ENCODE measurements around the gene COQ7.

The COQ7 gene

GRCh38 chr16:19085679-19086200 lies 18.3 kb downstream of the COQ7 start:
- no peak for DNase-seq (ENCODE audit: low read depth in 3 of 3, low spot score in 1 of 3)

GRCh38 chr16:19086322-19087199 lies 19.1 kb downstream of the COQ7 start:
- peak; percentile 29 to 71 (median 49) for DNase-seq (ENCODE audit: low read depth in 3 of 3, low spot score in 1 of 3)

- DNase-seq (ENCODE audit: low read depth in 3 of 3, low spot score in 1 of 3), result no peak
Observed at GRCh38 chr16:19088341-19088916, 21.0 kb downstream of the COQ7 start.

GRCh38 chr16:19089410-19089955 lies 22.1 kb downstream of the COQ7 start:
- no peak for DNase-seq (ENCODE audit: low read depth in 3 of 3, low spot score in 1 of 3)

GRCh38 chr16:19090916-19091315 lies 23.5 kb downstream of the COQ7 start:
- no peak for DNase-seq (ENCODE audit: low read depth in 3 of 3, low spot score in 1 of 3)

- DNase-seq (ENCODE audit: low read depth in 3 of 3, low spot score in 1 of 3), result no peak
Observed at GRCh38 chr16:19092653-19093410, 25.4 kb downstream of the COQ7 start.

GRCh38 chr16:19093631-19094541 lies 26.5 kb downstream of the COQ7 start:
- DNase-seq (ENCODE audit: low read depth in 3 of 3, low spot score in 1 of 3), result no peak

- DNase-seq (ENCODE audit: low read depth in 3 of 3, low spot score in 1 of 3), result no peak
Observed at GRCh38 chr16:19094542-19095365, 27.3 kb downstream of the COQ7 start.

- DNase-seq (ENCODE audit: low read depth in 3 of 3, low spot score in 1 of 3), result no peak
Observed at GRCh38 chr16:19095654-19096053, 28.2 kb downstream of the COQ7 start.

GRCh38 chr16:19098173-19098572 lies 30.8 kb downstream of the COQ7 start:
- DNase-seq (ENCODE audit: low read depth in 3 of 3, low spot score in 1 of 3), result no peak

GRCh38 chr16:19102187-19102872 lies 34.9 kb downstream of the COQ7 start:
- no peak for DNase-seq (ENCODE audit: low read depth in 3 of 3, low spot score in 1 of 3)

GRCh38 chr16:19104607-19105006 lies 37.2 kb downstream of the COQ7 start:
- DNase-seq (ENCODE audit: low read depth in 3 of 3, low spot score in 1 of 3), result no peak

- DNase-seq (ENCODE audit: low read depth in 3 of 3, low spot score in 1 of 3), result no peak
Observed at GRCh38 chr16:19105131-19105530, 37.7 kb downstream of the COQ7 start.

- DNase-seq (ENCODE audit: low read depth in 3 of 3, low spot score in 1 of 3), result no peak
Observed at GRCh38 chr16:19105891-19106624, 38.6 kb downstream of the COQ7 start.

GRCh38 chr16:19106625-19107020 lies 39.2 kb downstream of the COQ7 start:
- DNase-seq (ENCODE audit: low read depth in 3 of 3, low spot score in 1 of 3), result no peak

GRCh38 chr16:19108409-19109287 lies 41.2 kb downstream of the COQ7 start:
- DNase-seq (ENCODE audit: low read depth in 3 of 3, low spot score in 1 of 3), result no peak

- no peak for DNase-seq (ENCODE audit: low read depth in 3 of 3, low spot score in 1 of 3)
Observed at GRCh38 chr16:19109288-19109664, 41.9 kb downstream of the COQ7 start.
